Hematopoietic multipotent progenitor cell treated with erythropoietin and hydrocortisone succinate and interleukin-3 and kit ligand, for 6 days (in vitro differentiated cells): ENCODE measurements around the gene PHLDA1.
"Not testable (repeated sequence)": the region's sequence is repeated elsewhere in the genome, so short reads cannot be mapped to it uniquely, and the experiment has no call there.

Experiments
- DNase-seq: peaks from one replicate; pipeline ENCODE4 v3.0.0-alpha.2; 2015

The PHLDA1 gene

DNA sequence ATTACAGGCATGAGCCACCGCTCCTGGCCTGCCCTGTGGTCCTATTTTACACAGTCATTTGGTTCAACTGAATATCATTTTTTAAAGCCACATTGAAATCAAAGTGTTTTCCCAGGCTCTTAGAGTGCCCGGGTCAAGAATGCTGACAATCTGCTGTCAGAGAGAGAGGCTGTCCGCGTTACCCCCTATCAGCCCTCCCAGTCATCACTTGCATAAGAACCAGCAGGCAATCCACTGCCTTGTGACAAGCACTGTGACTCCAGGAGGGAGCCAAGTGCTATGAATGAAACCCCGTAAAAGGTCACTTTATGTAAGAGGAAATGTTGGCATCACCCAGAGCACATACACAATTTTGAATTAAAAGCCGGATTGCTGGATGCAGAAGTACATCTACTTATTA lies 13.5 kb downstream of the PHLDA1 start:
- DNase-seq = no peak

DNA sequence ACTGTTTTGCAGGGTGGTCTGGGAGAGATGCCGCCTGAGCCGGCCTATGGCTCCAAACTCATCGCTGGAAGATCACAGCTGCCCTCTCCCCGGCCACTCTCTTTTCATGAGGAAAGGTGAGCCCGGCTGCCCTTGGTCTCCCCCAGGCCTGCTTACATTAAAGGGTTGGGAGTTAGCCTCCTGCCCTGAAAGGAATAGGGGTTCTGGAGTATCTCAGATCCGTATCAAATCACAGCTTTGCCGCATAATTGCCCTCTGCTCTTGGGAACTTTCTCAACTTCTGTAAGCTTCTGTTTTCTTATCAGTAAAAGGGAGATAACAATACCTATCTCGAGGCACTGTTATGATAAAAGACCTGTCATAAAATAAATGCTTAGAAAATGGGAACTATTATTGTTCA lies 17.6 kb downstream of the PHLDA1 start:
- no peak for DNase-seq

DNA sequence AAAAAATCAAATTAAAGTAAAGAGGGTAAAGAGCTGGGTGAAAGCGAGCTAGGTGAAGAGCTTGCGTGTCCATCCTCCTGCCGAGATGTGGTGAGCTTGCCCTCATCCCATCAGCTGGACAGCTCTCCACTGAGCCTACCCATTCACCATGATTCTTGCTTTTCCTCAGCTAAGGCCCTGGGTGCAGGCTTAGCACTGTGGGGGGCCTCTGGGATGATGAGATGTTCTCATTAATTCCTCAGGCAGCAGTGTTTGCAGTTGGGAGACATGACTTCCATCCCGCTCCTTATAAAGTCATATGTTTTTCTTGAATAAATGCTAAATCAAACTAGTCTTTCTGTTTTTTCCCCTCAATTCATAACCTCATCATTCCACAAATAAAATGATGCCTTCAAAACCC lies 18.0 kb downstream of the PHLDA1 start:
- no peak for DNase-seq

GRCh38 chr12:76012644-76013043 lies 18.9 kb downstream of the PHLDA1 start:
- DNase-seq = no peak

DNA sequence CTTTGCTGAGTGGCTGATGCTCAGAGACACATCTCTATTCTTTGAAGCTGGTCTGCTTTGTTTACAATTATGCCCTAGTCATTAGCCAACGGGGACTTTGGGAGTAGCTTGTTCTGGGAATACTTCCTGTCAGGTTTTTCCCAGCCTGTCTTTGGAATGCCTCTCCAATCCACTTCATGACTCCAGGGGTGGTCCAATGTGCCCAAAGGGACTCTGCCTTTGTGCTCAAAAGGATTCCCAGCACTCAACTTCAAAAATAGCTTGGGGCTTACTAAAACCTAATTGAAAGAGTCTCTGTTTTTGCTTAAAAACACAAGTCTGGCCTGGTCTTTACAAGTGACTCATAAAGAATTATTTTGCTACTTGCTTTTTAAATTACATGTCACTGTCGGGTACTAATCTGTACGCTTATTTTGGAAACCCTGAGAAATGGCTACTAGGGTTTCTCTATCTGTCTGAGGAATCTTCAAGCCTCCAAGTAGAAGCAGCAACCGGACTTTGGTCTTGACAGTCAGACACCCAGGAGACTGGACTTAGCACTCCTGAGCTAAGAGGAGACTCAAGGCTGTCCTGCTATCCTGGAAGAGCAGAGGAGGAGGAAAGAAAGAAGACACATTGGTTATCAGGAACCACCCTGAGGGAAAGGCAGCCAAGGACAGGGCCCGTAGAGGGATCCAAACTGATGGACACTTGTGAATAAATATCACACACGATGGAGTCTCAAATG lies 20.7 kb downstream of the PHLDA1 start:
- DNase-seq = no peak

DNA sequence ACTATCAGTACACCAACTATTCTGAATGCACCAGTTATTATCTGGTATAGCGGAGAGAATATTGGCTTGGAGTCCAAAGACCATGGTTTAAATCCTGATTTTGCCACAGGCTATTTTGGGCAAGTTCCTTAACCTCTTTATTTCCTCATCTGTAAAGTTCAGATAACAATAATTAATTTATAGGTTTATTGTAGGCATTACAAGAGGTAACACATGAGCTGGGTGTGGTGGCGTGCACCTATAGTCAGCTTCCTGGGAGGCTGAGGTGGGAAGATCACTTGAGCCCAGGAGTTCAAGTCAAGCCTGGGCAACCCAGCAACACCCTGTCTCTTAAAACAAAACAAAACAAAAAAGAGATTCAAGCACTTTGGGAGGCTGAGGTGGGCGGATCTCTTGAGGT lies 23.1 kb downstream of the PHLDA1 start:
- DNase-seq = no peak

DNA sequence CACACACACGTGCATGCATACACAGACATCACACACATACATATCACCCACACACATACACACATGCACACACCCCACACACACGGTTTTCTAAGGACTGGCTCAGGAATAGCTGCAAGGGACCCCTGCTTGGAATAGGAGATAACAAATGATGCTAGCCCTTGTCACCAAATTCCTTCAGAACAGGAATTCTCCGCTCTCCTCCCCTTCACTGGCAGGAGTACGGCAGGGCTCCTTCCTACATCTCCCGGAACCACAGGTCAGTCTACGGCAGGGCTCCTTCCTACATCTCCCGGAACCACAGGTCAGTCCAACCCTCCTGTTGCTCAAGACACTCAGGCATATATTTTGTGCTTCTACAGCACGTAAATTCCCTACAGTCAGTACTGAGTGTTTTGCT lies 23.9 kb downstream of the PHLDA1 start:
- no peak for DNase-seq

GRCh38 chr12:76006028-76006925 lies 25.3 kb downstream of the PHLDA1 start:
- no peak for DNase-seq

DNA sequence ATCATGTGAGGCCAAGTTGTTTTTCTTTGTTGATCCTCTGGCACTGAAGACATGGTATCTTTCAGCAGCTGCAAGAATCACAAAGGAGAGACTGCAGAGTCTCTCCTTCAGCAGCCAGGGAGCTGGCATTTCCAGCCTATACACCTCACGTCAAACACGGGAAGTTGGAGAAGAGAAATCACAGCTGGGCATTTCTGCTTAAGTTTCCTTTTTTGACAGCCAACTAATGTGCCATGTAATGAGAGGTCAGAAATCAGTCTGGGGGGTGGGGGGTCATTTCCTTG lies 28.3 kb downstream of the PHLDA1 start:
- DNase-seq = no peak

DNA sequence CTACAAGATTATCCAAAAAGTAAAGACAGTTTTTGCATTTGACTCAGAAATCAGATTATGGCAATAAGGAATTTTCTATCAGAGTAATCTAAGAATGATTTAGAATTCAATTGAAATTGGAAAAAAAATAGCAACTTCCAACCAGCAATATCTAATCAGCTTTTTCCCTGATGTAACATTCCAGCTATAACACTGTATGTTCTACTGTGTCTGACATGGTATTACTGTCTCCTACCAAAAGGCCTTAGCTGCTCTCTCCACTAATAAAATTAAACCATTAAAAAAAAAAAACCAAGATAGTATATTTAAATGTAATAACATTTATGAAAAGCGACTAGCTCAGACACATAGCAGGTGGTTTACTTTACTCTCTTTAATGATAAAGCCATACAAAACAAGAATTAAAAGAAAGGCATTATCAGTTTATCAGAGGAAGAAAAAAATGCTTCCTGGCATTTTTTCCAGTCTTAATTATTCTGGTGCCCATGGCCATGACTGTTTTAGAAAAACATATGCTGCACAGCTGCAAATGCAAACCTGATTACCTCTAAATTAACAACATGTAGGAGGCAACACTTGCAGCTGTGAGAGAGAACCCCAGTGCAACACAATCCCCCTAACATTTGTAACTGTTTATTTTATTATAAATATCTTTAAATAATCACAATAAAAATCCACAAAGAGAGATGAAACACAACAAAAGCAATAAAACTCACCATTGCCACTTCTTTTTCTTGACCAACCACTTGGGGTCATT lies 28.8 kb downstream of the PHLDA1 start:
- DNase-seq = no peak

DNA sequence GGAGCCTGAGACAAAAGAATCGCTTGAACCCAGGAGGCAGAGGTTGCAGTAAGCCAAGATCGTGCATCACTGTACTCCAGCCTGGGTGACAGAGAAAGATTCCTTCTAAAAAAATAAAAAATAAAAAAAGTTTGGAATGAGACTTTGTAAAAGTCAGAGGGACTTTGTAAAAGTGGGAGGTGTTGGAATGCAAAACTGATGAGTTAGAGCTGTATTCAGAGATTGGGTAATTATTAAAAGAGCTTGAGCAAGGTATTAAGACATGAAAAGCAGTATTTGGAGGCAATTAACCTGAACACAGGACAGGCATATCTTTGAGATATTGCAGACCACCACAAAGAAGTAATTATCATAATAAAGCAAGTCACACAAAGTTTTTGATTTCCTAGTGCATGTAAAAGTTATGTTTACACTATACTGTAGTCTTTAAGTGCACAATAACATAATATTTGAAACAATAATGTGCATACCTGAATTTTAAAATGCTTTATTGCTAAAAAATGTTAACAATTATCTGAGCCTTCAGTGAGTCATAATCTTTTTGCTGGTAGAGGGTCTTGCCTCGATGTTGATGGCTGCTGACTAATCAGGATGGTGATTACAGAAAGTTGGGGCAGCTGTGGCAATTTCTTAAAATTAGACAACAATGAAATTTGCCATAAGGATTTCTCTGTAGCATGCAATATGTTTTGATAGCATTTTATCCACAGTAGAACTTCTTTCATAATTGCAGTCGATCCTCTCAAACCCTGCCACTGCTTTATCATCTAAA lies 33.1 kb downstream of the PHLDA1 start:
- no peak for DNase-seq

- no peak for DNase-seq
Measured at GRCh38 chr12:75997658-75998057, 33.9 kb downstream of the PHLDA1 start.

DNA sequence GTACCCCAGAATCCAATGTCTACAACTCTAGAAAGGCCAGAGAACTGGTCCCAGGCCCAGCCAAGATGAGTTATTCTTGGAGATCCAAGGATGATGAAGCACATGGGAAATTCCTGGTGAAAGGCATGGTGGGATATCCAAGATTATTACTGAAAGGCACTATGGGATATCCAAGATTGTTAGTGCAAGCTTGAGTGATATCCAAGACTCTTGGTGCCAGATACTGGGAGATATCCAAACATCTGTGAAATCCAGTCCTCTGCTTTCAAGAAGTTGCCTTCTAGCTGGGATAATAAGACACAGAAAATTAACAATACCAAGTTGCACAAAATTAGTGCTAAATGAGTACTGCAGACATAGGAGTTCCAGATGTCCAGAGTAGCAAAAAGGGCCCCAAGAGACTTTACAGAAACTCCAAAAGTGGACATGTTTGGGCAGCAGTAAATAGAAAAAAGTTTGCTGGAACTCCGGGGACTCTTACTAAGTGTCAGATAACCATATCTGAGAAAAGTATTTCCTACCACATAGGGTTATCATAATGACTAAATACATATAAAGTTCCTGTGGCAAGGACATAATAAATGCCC lies 34.6 kb downstream of the PHLDA1 start:
- peak; percentile 15 for DNase-seq

GRCh38 chr12:75995691-75996090 lies 35.9 kb downstream of the PHLDA1 start:
- DNase-seq = no peak

DNA sequence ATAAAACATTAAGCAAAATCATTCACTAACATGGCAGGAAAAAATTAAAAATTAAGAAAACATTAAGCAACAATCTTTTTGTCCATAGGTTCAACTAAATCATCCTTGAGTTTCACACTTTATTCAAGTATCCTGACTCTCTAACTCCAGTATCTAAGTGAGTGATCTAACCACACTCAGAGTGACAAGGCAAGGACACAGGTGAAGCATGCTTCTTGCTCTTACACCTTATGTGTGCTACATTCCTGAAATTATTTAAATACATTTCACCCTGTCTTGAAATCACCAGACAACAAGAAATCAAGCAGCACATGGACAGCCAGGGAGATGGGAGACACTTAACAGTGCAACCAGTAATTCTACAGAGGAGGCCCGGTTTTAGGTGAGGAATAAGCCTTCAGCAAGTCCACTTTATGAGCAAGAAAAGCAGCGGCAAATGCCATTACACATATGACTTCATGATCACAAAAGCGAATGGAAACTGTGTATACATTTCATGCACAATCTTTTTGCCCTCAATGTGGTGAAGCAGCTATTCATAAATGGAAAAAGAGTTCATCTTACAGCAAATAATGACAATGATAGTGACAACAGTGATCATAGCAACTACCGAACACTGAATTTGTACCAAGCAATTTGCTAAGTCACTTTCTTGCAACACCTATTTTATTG lies 37.4 kb downstream of the PHLDA1 start:
- no peak for DNase-seq

DNA sequence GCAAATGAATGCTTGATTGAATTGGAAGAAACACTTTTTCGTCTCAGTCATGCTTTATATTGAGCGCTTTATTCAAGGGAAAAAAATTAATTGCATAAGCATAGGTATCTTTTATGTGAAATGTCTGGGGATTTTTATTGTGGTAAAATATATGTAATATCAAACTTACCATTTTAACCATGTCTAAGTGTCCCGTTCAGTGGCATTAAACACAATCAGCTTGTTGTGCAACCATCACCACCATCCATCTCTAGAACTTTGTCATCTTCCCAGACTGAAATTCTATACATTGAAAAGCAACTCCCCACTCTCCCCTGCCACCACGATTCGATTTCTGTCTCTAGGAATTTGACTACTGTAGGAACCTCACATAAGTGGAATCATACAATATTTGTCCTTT lies 39.8 kb downstream of the PHLDA1 start:
- no peak for DNase-seq

DNA sequence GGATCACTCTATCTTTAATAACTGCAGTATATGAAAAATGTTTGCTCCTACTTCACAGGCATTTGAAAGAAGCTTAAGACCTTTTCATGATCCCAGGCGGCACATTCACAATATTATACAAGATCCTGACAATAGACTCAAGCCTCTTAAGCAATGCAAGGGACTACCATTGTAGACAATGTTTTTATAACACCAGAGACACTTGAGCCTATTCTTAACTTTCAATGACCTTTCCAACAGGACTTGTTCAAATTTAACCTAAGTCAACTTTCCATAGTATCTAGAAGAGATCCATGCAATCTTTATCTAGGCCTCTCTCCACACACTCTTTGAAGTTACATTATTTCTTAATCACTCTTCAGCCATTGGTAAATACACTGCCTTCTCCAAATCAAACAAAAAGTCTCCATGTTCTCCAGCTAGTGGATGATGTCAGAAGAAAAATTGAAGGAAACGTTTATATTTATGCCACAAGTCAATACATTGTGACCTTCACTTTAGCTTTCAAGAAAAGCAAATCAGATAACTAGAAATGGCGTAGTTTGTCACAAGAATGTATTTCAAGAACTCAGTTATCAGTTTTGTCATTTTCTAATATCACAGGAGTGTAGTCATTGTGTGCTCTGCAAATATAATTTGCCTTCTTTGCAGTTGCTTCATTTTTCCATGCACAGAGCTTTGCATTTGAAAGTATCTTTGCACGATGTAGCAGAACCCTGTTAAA lies 41.2 kb downstream of the PHLDA1 start:
- DNase-seq = no peak

DNA sequence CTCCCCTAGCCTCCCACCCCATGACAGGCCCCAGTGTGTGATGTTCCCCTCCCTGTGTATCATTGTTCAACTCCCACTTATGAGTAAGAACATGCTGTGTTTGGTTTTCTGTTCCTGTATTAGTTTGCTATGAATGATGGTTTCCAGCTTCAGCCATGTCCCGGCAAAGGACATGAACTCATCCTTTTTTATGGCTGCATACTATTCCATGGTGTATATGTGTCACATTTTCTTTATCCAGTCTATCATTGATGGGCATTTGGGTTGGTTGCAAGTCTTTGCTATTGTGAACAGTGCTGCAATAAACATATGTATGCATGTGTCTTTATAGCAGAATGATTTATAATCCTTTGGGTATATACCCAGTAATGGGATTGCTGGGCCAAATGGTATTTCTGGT lies 43.9 kb downstream of the PHLDA1 start:
- DNase-seq = not testable (repeated sequence)

- DNase-seq = no peak
Measured at GRCh38 chr12:75986001-75986746, 45.4 kb downstream of the PHLDA1 start.

- no peak for DNase-seq
Measured at GRCh38 chr12:75985566-75985965, 46.0 kb downstream of the PHLDA1 start.
